HepG2 (cell line): Measurements from ENCODE around the gene C20orf96. TPM values are rescaled to one million over a fixed set of nuclear protein-coding genes. Genes with fewer than 3 reads are reported as not detected.

Source experiments
- AHR ChIP-seq: IDR thresholded peaks from 2 replicates; pipeline ENCODE4 v1.6.1; 2018; ENCODE audit warnings: missing genetic modification reagents, missing compliant biosample characterization
- ATF5 ChIP-seq: sonication (generic); formaldehyde crosslinking; IDR thresholded peaks from 2 replicates; pipeline ENCODE4 v1.4.0; 2020; ENCODE audit warnings: mild to moderate bottlenecking, low read depth, missing genetic modification reagents
- EZH2 ChIP-seq: conservative IDR thresholded peaks from 2 replicates; pipeline ENCODE4 v1.6.1; 2012; ENCODE audit warnings: mild to moderate bottlenecking, low read depth, low read length, moderate library complexity
- HINFP ChIP-seq: sonication (generic); formaldehyde crosslinking; IDR thresholded peaks from 2 replicates; pipeline ENCODE4 v1.4.0; 2020; ENCODE audit warnings: low read depth, mild to moderate bottlenecking, missing genetic modification reagents
- HOXA5 ChIP-seq: sonication (generic); formaldehyde crosslinking; IDR thresholded peaks from 2 replicates; pipeline ENCODE4 v1.4.0; 2020; ENCODE audit warnings: missing genetic modification reagents
- HOXA7 ChIP-seq: sonication (generic); formaldehyde crosslinking; IDR thresholded peaks from 2 replicates; pipeline ENCODE4 v1.8.1; 2022; ENCODE audit warnings: mild to moderate bottlenecking, missing genetic modification reagents, moderate library complexity
- MAX ChIP-seq: IDR thresholded peaks from 2 replicates; pipeline ENCODE4 v1.6.1; 2012; ENCODE audit warnings: inconsistent platforms
- MXD3 ChIP-seq: IDR thresholded peaks from 2 replicates; pipeline ENCODE4 v1.6.1; 2016; ENCODE audit warnings: mild to moderate bottlenecking, missing biosample characterization, missing genetic modification reagents
- NPAS2 ChIP-seq: sonication (generic); formaldehyde crosslinking; IDR thresholded peaks from 2 replicates; pipeline ENCODE4 v1.8.0; 2022; ENCODE audit warnings: mild to moderate bottlenecking, missing genetic modification reagents, borderline replicate concordance
- PHF8 ChIP-seq: sonication (generic); formaldehyde crosslinking; IDR thresholded peaks from 2 replicates; pipeline ENCODE4 v1.5.0; 2020; ENCODE audit warnings: missing genetic modification reagents
- SETDB1 ChIP-seq: sonication (generic); formaldehyde crosslinking; IDR thresholded peaks from 2 replicates; pipeline ENCODE4 v1.5.1; 2020; ENCODE audit warnings: missing genetic modification reagents, mild to moderate bottlenecking, borderline replicate concordance
- SIN3A ChIP-seq: IDR thresholded peaks from 2 replicates; pipeline ENCODE4 v1.6.1; 2011; ENCODE audit warnings: low read depth, mild to moderate bottlenecking, control low read depth, low read length, borderline replicate concordance
- ZBTB26 ChIP-seq: IDR thresholded peaks from 2 replicates; pipeline ENCODE4 v1.6.1; 2016; ENCODE audit warnings: missing compliant biosample characterization, missing genetic modification reagents, borderline replicate concordance
- ZBTB7B ChIP-seq: sonication (generic); formaldehyde crosslinking; IDR thresholded peaks from 2 replicates; pipeline ENCODE4 v1.4.0; 2020; ENCODE audit warnings: missing genetic modification reagents
- ZGPAT ChIP-seq: IDR thresholded peaks from 2 replicates; pipeline ENCODE4 v1.6.1; 2016; ENCODE audit warnings: mild to moderate bottlenecking
- ZNF224 ChIP-seq: sonication (generic); formaldehyde crosslinking; IDR thresholded peaks from 2 replicates; pipeline ENCODE4 v1.5.0; 2020; ENCODE audit warnings: mild to moderate bottlenecking, missing genetic modification reagents
- ZNF251 ChIP-seq: sonication (generic); formaldehyde crosslinking; IDR thresholded peaks from 2 replicates; pipeline ENCODE4 v1.9.0; 2021; ENCODE audit warnings: mild to moderate bottlenecking, missing genetic modification reagents
- ZNF264 ChIP-seq: sonication (generic); formaldehyde crosslinking; IDR thresholded peaks from 2 replicates; pipeline ENCODE4 v1.4.0; 2020; ENCODE audit warnings: missing genetic modification reagents
- ZNF34 ChIP-seq: sonication (generic); formaldehyde crosslinking; IDR thresholded peaks from 2 replicates; pipeline ENCODE4 v1.4.0; 2020; ENCODE audit warnings: mild to moderate bottlenecking, missing genetic modification reagents, borderline replicate concordance
- ZNF383 ChIP-seq: sonication (generic); formaldehyde crosslinking; IDR thresholded peaks from 2 replicates; pipeline ENCODE4 v1.4.0; 2020; ENCODE audit warnings: missing genetic modification reagents, mild to moderate bottlenecking, borderline replicate concordance
- ZNF430 ChIP-seq: sonication (generic); formaldehyde crosslinking; IDR thresholded peaks from 2 replicates; pipeline ENCODE4 v1.9.0; 2021; ENCODE audit warnings: mild to moderate bottlenecking, missing genetic modification reagents
- ZNF747 ChIP-seq: sonication (generic); formaldehyde crosslinking; IDR thresholded peaks from 2 replicates; pipeline ENCODE4 v1.8.1; 2023; ENCODE audit warnings: missing genetic modification reagents, mild to moderate bottlenecking, borderline replicate concordance
- ZSCAN12 ChIP-seq: sonication (generic); formaldehyde crosslinking; IDR thresholded peaks from 2 replicates; pipeline ENCODE4 v1.9.0; 2021; ENCODE audit warnings: mild to moderate bottlenecking, missing genetic modification reagents
- ZSCAN31 ChIP-seq: sonication (generic); formaldehyde crosslinking; IDR thresholded peaks from 2 replicates; pipeline ENCODE4 v1.5.0; 2020; ENCODE audit warnings: low read depth, mild to moderate bottlenecking, missing genetic modification reagents
- polyA plus RNA-seq, 8 experiments: library from polyadenylated mRNA; depleted of rRNA in 3 of 8; stranded (reverse) in 7 of 8; unstranded in 1 of 8; fragments of >200 nt; fragmentation: Illumina TruSeq in 4 of 8; extraction: Trizol in 4 of 8; gene quantifications; 2 replicates each; pipeline versions ENCODE4 v1.2.1 to v1.2.3, GENCODE V29; 2011 to 2016; ENCODE audit warnings: low read depth in 4 of 8, missing spikeins in 1 of 8, mixed read lengths in 1 of 8; ENCODE audit not compliant: insufficient read depth in 1 of 8
- total RNA-seq, 5 experiments: library from RNA; depleted of rRNA; stranded (reverse); fragments of >200 nt; fragmentation: Illumina TruSeq; extraction: Trizol; gene quantifications; 2 replicates each; pipeline ENCODE4 v1.2.3, GENCODE V29; 2016; ENCODE audit warnings: low read depth in 1 of 5

Gene C20orf96
- total and polyA plus RNA-seq, 2 of the 13 experiments (the other 11 are each of a cell fraction or from before 2014, with no cell fraction given) = 3.8 to 20.6 TPM

- TF ChIP-seq ZGPAT (CRISPR knock-in tag) = 0 out of 2 replicates have a peak, but pooled peaks have one; percentile 17
- peak; percentile 2; the same call in 1 of the 2 replicates for TF ChIP-seq ZNF747
- no peak for TF ChIP-seq PHF8 (CRISPR knock-in tag)
- peak; percentile 56; the same call in 1 of the 2 replicates for TF ChIP-seq SIN3A
- no peak for TF ChIP-seq SETDB1 (CRISPR knock-in tag)
- no peak for TF ChIP-seq ZBTB26 (CRISPR knock-in tag)
- TF ChIP-seq EZH2 = no peak
- no peak for TF ChIP-seq ZBTB7B
- no peak for TF ChIP-seq ATF5 (CRISPR knock-in tag)
- TF ChIP-seq ZNF430 (CRISPR knock-in tag) = no peak
- 0 out of 2 replicates have a peak, but pooled peaks have one; percentile 18 for TF ChIP-seq HOXA5 (CRISPR knock-in tag)
- peak; percentile 54; the same call in 1 of the 2 replicates for TF ChIP-seq ZNF224 (CRISPR knock-in tag)
- TF ChIP-seq HOXA7 (CRISPR knock-in tag) = no peak
- TF ChIP-seq AHR (CRISPR knock-in tag) = no peak
- no peak for TF ChIP-seq ZNF264 (CRISPR knock-in tag)
- TF ChIP-seq HINFP (CRISPR knock-in tag) = no peak
- no peak for TF ChIP-seq MXD3 (CRISPR knock-in tag)
- no peak for TF ChIP-seq ZNF251 (CRISPR knock-in tag)
- TF ChIP-seq ZNF383 (CRISPR knock-in tag) = no peak
- TF ChIP-seq ZSCAN31 (CRISPR knock-in tag) = 0 out of 2 replicates have a peak, but pooled peaks have one; percentile 51
- TF ChIP-seq NPAS2 (CRISPR knock-in tag) = no peak
- TF ChIP-seq ZNF34 (CRISPR knock-in tag) = no peak
- peak; percentile 35; the same call in 1 of the 2 replicates for TF ChIP-seq MAX
- no peak for TF ChIP-seq ZSCAN12
Measured at GRCh38 chr20:298776-299391, 8.3 kb upstream of the C20orf96 start (continued).
